Right lobe of liver (tissue), 4 donors: ENCODE data around the gene COMMD10.

Experiments used
- POLR2A ChIP-seq: fragments of 450-650 bp; IDR thresholded peaks from one replicate; pipeline ENCODE4 v1.6.1; 2017; ENCODE audit warnings: antibody characterized with exemption, mild to moderate bottlenecking
- TF ChIP-seq, protein P1 (sequence below), 4 donors: fragments of 200-600 bp in 3 of 4; fragments of 450-650 bp in 1 of 4; IDR thresholded peaks; one replicate each; pipeline versions ENCODE4 v1.5.1 to v1.8.0; 2016 to 2022; ENCODE audit warnings: antibody characterized with exemption in 4 of 4, mild to moderate bottlenecking in 2 of 4
- donor health status: DM: no; HTN: no; CAD: no.
- donor health status: DM: no; HTN: no; CAD: no.
- donor health status: DM: no; HTN: yes; CAD: no.

DNA sequence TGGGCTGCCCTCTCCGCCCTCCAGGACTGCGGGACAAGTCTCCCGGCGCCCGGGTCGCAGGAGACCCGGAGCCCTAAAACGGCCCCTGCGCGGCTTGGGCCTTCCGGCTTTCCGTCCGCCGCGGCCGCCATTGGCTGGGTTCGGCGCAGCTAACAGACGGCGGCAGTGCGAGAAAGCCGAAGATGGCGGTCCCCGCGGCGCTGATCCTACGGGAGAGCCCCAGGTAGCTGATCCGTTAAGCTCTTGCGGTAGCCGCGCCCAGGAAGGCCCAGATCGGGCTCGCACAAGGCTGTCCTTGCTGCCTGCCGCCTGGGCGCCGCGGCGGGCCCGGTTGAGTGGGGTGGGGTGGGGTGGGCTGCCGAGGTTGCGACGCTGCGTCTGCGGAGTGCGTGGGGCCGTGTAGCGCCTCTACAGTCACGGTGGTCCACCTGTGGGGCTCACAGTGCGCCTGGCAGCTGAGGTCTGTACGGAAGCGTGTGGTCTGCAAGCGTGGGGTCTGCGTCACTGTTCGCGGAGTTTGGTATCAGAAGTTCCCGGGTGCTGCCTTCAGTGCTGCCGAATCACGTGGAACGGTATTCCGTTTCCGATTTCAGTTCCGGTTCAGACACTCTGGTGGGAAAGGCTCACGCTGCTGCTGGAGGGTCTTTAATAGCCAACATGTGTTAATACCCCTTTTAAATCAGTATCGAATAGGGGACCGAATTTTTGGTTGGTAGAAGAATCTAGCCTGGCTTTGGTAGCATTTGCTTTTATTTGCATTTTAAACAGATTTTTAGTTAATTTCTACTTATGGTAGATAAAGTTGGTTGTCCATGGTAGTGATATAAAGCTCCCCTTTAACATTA is at the start of gene COMMD10:
- TF ChIP-seq, protein P1, sequence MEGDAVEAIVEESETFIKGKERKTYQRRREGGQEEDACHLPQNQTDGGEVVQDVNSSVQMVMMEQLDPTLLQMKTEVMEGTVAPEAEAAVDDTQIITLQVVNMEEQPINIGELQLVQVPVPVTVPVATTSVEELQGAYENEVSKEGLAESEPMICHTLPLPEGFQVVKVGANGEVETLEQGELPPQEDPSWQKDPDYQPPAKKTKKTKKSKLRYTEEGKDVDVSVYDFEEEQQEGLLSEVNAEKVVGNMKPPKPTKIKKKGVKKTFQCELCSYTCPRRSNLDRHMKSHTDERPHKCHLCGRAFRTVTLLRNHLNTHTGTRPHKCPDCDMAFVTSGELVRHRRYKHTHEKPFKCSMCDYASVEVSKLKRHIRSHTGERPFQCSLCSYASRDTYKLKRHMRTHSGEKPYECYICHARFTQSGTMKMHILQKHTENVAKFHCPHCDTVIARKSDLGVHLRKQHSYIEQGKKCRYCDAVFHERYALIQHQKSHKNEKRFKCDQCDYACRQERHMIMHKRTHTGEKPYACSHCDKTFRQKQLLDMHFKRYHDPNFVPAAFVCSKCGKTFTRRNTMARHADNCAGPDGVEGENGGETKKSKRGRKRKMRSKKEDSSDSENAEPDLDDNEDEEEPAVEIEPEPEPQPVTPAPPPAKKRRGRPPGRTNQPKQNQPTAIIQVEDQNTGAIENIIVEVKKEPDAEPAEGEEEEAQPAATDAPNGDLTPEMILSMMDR (IDR thresholded peaks at IDR 0.05): no peak
- TF ChIP-seq POLR2A: peak; percentile 69
